GM10847 (cell line): ENCODE measurements around the gene AGR3.

Source experiments
- POLR2A ChIP-seq: IDR thresholded peaks from 2 replicates; pipeline ENCODE4 v1.6.1; 2011; ENCODE audit not compliant: insufficient read length; ENCODE audit errors: extremely low read depth

AGR3 gene

GRCh38 chr7:16810573-16810972, 71.2 kb downstream of the AGR3 start:
- no peak for TF ChIP-seq POLR2A

DNA sequence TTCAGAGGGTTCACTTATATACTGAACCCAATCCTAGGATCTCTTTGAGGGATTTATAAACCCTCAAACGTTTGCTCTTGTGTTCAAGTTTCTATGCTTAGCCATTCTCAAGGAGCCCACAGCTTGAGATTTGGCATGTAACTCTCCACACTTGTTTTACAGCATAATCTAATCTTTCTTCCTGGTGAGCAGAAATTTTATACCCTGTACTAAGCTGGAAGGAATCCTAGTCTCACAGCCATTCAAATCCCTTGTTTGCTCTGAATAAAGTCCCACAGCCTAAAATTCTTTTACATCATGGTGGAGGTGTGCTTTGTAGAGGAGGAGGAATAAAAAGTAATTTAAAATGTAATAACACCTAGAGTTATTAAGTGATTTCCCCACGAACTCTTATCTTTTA, 71.7 kb downstream of the AGR3 start:
- no peak for TF ChIP-seq POLR2A
